LoVo (cell line): ENCODE measurements around the gene ARL2BP.
"Not testable (repeated sequence)": the region's sequence is repeated elsewhere in the genome, so short reads cannot be mapped to it uniquely, and the experiment has no call there.

Experiments used
- DNase-seq: peaks from one replicate; pipeline ENCODE4 v3.0.0-alpha.2; 2016; ENCODE audit warnings: low spot score

ARL2BP gene

GRCh38 chr16:57244767-57245471 lies at the start of gene ARL2BP:
TSS of gene ARL2BP (plus strand) at chr16:57245259. CDS start at chr16:57245368, 109 bp downstream.
- DNase-seq = peak; percentile 98

DNA sequence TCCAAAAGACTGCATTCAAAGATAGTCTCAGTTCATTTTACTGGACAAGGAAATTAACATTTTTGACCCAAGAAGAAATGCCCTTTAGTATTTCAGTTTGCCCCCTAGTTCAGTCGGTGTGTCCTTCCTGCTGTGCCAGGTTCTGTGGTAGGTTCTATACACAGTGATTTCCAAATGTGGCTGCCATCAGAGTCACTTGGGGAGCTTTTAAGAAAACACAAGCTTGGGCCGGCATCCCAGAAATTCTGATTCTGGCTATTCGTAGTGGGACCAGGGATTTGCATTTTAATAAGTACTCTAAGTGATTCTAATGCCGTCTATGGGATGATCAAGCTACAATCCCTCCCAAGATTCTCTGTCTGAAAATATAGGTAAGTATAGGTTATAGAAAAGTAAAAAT lies 48.8 kb upstream of the ARL2BP start:
- DNase-seq = no peak

DNA sequence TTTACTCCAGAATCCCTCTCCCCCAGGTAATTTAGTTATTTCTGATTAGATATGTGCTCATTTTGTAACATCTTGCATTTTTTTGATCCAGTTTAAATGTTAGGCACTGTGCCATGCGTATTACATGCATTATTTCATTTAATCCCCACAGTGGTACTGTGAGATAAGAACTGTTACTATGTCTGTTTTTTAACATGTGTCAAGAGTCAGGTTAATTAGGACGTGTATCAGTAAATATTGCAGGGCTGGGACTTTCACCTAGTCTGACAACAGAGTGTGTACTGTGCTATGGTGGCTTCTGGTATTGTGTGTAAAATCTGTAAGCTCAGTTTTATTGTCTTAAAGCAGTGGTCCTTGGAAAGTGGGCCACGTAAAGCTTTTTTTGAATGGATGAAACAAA lies 48.3 kb upstream of the ARL2BP start:
- no peak for DNase-seq

- DNase-seq = not testable (repeated sequence)
Observed at GRCh38 chr16:57200321-57200720, 44.7 kb upstream of the ARL2BP start.

GRCh38 chr16:57200926-57201325 lies 44.1 kb upstream of the ARL2BP start:
- not testable (repeated sequence) for DNase-seq

DNA sequence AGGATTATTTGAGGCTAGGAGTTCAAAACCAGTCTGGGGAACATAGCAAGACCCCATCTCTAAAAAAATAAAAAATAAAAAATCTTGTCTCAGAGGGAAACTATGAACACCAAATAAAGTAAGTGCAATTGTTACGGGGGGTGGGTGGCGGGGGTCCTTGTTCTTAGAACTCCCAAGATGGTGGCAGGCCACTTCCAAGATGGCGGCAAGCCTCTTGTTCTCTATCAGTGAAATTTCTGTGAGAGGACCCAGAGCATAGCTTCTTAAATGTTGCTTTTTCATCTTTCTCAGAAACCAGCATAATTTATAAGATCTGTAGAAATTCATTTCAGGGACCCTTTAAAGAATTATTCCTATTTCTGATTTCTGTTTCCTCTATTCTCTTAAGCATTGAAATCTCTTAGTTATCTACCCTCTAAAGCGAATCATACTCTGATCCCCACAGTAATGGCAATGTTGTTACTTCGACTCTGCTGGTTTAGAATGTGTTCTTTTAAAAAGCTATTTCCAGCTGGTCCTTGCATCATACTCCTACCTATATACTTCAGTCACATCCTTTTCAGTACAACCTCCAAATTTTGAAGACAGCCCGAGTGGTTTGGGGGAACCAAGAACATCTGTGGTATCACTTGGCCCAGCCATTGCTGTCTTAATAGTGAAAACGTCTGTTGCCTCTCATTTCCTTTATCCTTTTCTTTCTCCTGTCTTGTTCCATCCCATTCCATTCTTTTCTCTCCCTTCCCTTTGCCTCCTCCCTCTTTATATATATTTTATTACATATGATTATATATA lies 42.8 kb upstream of the ARL2BP start:
- DNase-seq = no peak

GRCh38 chr16:57203451-57203850 lies 41.6 kb upstream of the ARL2BP start:
- DNase-seq = no peak

GRCh38 chr16:57204675-57205074 lies 40.4 kb upstream of the ARL2BP start:
- no peak for DNase-seq

DNA sequence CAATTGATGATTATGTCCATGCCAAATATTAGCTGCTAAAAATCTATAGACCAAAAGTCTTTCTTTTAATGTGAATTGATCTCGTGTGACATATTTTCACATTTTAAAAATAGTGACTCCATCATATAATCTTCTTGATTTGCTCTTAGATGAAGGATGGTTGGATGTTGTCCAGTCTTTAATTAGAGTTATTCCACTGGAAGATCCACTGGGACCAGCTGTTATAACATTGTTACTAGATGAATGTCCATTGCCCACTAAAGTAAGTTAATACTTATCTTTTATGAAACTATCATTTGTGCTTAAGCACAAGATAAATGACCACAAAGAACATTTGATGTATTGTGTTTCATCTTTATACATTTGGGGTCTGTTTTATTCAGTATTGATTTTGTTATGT lies 36.1 kb upstream of the ARL2BP start:
- no peak for DNase-seq

- no peak for DNase-seq
Observed at GRCh38 chr16:57209780-57210179, 35.3 kb upstream of the ARL2BP start.

- no peak for DNase-seq
Observed at GRCh38 chr16:57213462-57213861, 31.6 kb upstream of the ARL2BP start.

DNA sequence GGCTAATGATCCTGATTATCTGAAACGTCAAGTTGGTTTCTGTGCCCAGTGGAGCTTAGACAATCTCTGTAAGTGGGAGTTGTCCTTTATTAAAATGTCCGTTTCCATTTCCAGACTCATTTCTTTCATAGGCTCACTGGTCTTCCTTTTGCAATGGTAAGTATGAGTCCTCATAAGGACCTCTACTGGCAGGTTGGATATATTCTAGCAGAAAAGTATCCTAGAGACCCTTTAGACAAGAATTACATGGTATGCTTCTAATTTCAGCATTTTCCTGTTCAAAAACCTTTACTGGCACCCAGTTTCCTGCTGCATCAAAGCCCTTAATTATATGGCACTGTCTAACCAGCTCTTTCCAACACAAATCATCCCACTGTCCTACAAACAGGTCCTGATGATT lies 28.1 kb upstream of the ARL2BP start:
- no peak for DNase-seq

DNA sequence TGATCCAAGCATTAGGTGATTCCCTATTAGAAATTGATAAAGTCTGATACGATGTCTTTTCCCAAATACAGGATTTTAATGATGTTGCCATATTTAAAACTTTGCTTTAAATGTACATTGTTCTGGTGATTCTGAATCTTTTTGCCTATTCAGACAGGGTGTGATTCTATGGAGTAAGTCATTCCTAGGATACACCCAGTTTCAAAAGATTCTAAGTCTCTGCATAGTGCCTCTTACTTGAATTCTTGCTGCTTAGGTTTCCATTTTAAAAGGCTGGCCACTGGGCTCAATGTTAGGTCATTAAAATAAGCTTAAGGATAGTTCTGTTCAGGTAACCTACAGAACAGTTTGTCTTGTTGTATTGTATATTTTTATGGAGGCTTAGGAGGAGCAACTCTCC lies 22.0 kb upstream of the ARL2BP start:
- DNase-seq = no peak

- DNase-seq = no peak
Observed at GRCh38 chr16:57224651-57225335, 20.3 kb upstream of the ARL2BP start.

DNA sequence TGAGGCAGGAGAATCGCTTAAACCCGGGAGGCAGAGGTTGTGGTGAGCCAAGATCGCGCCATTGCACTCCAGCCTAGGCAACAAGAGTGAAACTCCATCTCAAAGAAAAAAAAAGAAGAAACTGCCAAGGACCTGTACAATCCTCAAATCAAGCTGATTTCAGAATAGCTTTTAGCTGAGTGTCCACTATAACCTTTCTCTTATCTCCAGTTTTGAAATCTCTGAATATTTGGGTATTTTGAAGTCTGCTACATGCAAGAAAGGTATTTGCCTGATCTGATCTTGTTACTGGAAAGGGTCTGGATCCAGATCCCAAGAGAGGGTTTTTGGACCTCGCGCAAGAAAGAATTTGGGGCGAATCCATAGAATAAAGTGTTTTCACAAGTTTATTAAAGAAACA lies 19.1 kb upstream of the ARL2BP start:
- no peak for DNase-seq

DNA sequence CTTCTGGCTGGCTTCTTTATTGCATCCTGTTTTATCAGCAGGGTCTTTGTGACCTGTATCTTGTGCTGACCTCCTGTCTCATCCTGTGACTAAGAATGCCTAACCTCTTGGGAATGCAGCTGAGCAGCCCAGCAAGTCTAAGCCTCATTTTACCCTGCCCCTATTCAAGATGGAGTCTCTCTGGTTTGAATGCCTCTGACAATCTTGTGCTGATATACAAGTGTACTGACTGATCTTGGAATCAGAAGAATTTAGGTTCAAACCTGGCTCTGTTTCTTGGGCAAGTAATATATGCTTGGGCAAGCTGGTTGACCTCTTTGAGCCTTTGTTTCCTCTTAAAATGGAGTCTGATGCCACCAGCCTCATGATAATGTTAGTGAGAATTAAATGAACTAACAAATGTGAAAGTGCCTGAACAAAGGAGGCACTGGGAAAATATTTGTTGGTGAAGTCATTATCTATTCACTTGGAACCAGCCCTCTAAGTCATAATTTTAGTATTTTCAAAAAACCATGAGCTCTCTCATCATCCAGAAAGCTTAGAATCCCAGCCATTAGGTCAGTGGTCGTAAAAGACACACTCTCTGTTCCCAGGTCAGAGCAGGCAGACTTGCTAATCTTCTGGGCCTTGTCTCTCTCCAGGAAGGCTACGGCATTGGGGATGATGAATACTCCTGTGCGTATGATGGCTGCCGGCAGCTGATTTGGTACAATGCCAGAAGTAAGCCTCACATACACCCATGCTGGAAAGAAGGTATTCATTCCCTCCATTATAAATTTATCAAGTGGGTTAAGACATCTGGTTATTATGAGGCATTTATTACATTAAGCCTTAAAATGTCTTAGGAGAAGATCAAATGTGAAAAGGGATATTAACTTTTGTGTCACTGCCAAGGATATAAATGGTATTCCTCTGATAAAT lies 18.1 kb upstream of the ARL2BP start:
- no peak for DNase-seq

DNA sequence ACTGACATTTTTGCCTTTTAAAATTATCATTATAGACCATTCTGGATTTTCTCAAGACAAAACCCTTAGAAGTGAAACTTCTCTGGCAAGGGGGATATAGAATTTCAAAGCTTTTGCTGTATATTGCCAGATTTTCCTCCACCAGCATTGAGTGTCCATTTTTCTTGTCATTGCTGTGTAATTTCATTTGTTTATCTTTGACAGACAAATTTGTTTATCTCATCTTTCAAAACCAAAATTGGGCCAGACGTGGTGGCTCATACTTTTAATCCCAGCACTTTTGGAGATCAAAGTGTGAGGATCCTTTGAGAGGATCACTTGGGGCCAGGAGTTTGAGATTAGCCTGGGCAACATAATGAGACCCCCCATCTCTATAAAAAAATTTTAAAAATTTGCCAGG lies 16.0 kb upstream of the ARL2BP start:
- DNase-seq = no peak

DNA sequence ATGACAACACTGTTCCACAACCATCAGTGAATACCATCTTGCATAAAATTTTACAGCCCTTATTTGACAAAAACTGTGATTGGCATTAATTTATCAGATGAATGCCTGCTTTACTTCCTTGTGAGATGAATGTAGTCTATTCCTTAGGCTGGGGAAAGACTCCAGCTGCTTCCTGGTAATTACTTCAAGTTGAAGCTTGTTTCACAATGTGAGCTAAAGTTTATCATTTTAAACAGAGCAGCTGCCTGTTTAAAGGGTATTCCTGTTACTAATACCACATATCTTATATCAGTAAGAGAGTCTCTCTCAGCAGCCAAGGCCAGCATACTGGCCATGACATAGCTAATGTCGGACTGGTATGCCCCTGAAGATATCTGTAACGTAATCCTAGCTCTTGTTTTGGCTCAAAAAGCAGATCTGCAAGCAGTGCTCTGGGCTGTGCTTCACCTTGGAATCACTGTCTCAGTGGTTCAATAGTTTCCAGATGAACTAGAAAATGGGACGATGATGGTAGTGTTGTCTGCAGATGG lies 13.2 kb upstream of the ARL2BP start:
- no peak for DNase-seq

- DNase-seq = no peak
Observed at GRCh38 chr16:57233944-57234706, 10.9 kb upstream of the ARL2BP start.

GRCh38 chr16:57234707-57235092 lies 10.4 kb upstream of the ARL2BP start:
- no peak for DNase-seq
